Endothelial cell of umbilical vein (primary cell): Measurements from ENCODE around the gene NAALADL1. TPM values are rescaled to one million over a fixed set of nuclear protein-coding genes. Genes with fewer than 3 reads are reported as not detected.

Source experiments
- BruUV-seq: library from RNA; stranded (reverse); fragments of 400-500 nt; replicated peaks from 2 replicates; lab custom pipeline; 2021; lab: Mats Ljungman, UMichigan
- CTCF ChIA-PET: fragments of 300-600, 350-600 bp; sonication (Branson Sonifier 250); formaldehyde crosslinking; loops from one replicate; lab custom pipeline; 2021; ENCODE audit warnings: antibody characterized with exemption, inconsistent platforms; lab: Charles Lee
- POLR2A ChIA-PET: fragments of 300-600, 350-600 bp; sonication (Branson Sonifier 250); formaldehyde crosslinking; loops from one replicate; lab custom pipeline; 2021; ENCODE audit warnings: antibody characterized with exemption, inconsistent platforms; lab: Charles Lee
- DNase-seq: peaks from one replicate; pipeline ENCODE4 v3.0.0-alpha.2; 2011; ENCODE audit warnings: low read depth, low spot score
- FAIRE-seq: peaks from 2 replicates; lab custom pipeline; 2011; peaks lifted over from hg19 to GRCh38; lab: Jason Lieb, UNC
- H2AFZ ChIP-seq: 2 replicates; pipeline ENCODE4 v1.6.0; 2012; ENCODE audit warnings: low read depth, low read length, control low read depth, inconsistent platforms
- H3K27ac ChIP-seq: 2 replicates; pipeline ENCODE4 v1.5.1; 2011; ENCODE audit warnings: low read depth, mild to moderate bottlenecking, control low read depth, low read length, moderate library complexity; ENCODE audit not compliant: insufficient read depth
- H3K27me3 ChIP-seq, 2 experiments: 2 replicates each; pipeline versions ENCODE4 v1.6.0 to v1.6.1; 2011; ENCODE audit warnings: low read length in 2 of 2, mixed read lengths in 1 of 2; ENCODE audit not compliant: control insufficient read depth in 2 of 2, insufficient read depth in 2 of 2
- H3K36me3 ChIP-seq, 2 experiments: 2 replicates in 1 of 2; 3 replicates in 1 of 2; pipeline ENCODE4 v1.5.1; 2011; ENCODE audit warnings: low read length in 2 of 2, mild to moderate bottlenecking in 1 of 2, moderate library complexity in 1 of 2; ENCODE audit not compliant: control insufficient read depth in 2 of 2, insufficient read depth in 2 of 2; ENCODE audit errors: extremely low read depth in 1 of 2
- H3K4me1 ChIP-seq: 3 replicates; pipeline ENCODE4 v1.5.1; 2011; ENCODE audit warnings: mild to moderate bottlenecking, low read length; ENCODE audit not compliant: control insufficient read depth, insufficient read depth; ENCODE audit errors: extremely low read depth
- H3K4me2 ChIP-seq: 2 replicates; pipeline ENCODE4 v1.6.1; 2011; ENCODE audit warnings: low read length, control low read depth, mixed read lengths; ENCODE audit not compliant: insufficient read depth
- H3K4me3 ChIP-seq, 3 experiments: fragments of 200-600 bp in 1 of 3; sonication (generic), shearing (Covaris generic) in 1 of 3; replicated peaks in 1 of 3; 2 replicates each; pipeline ENCODE4 v1.5.1; 2011 to 2016; ENCODE audit warnings: control low read depth in 3 of 3, low read length in 3 of 3, mild to moderate bottlenecking in 2 of 3, inconsistent platforms in 1 of 3, low read depth in 1 of 3, moderate library complexity in 1 of 3; ENCODE audit not compliant: insufficient read depth in 1 of 3
- H3K79me2 ChIP-seq: 2 replicates; pipeline ENCODE4 v1.6.0; 2012; ENCODE audit warnings: low read length, inconsistent platforms; ENCODE audit not compliant: control insufficient read depth, insufficient read depth
- H3K9ac ChIP-seq: replicated peaks from 2 replicates; pipeline ENCODE3; 2011; ENCODE audit warnings: low read length, control low read depth; ENCODE audit not compliant: insufficient read depth; ENCODE audit errors: extremely low read depth
- H3K9me1 ChIP-seq: replicated peaks from 3 replicates; pipeline ENCODE4 v1.6.0; 2011; ENCODE audit warnings: mild to moderate bottlenecking, low read length; ENCODE audit not compliant: control insufficient read depth, insufficient read depth; ENCODE audit errors: extremely low read depth
- H3K9me3 ChIP-seq: replicated peaks from 2 replicates; pipeline ENCODE4 v1.5.1; 2012; ENCODE audit warnings: low read length, inconsistent platforms; ENCODE audit not compliant: control insufficient read depth, insufficient read depth
- H4K20me1 ChIP-seq: replicated peaks from 2 replicates; pipeline ENCODE3; 2011; ENCODE audit warnings: mild to moderate bottlenecking, low read length; ENCODE audit not compliant: control insufficient read depth, insufficient read depth; ENCODE audit errors: extremely low read depth
- EZH2 ChIP-seq: IDR thresholded peaks from 2 replicates; pipeline ENCODE4 v1.6.1; 2012; ENCODE audit warnings: borderline replicate concordance, low read depth, mild to moderate bottlenecking, moderate library complexity, low read length, inconsistent platforms; ENCODE audit not compliant: severe bottlenecking
- FOS ChIP-seq: IDR thresholded peaks from 2 replicates; pipeline ENCODE4 v1.6.1; 2011; ENCODE audit warnings: mild to moderate bottlenecking, low read length, moderate library complexity, borderline replicate concordance; ENCODE audit not compliant: insufficient read depth
- GATA2 ChIP-seq: IDR thresholded peaks from 2 replicates; pipeline ENCODE4 v1.7.0; 2011; ENCODE audit warnings: low read depth, mild to moderate bottlenecking, moderate library complexity, mixed read lengths, low read length; ENCODE audit not compliant: insufficient read length, insufficient read depth
- JUN ChIP-seq: IDR thresholded peaks from 2 replicates; pipeline ENCODE4 v1.6.1; 2011; ENCODE audit warnings: borderline replicate concordance, low read depth; ENCODE audit not compliant: insufficient read length, insufficient read depth
- MYC ChIP-seq: IDR thresholded peaks from one replicate; pipeline ENCODE4 v1.6.1; 2011; ENCODE audit warnings: mild to moderate bottlenecking, low read depth, low read length
- POLR2A ChIP-seq: IDR thresholded peaks from 2 replicates; pipeline ENCODE4 v1.6.1; 2012; ENCODE audit warnings: low read depth, mild to moderate bottlenecking, control low read depth, low read length
- POLR2AphosphoS5 ChIP-seq: IDR thresholded peaks from 2 replicates; pipeline ENCODE4 v1.6.1; 2012; ENCODE audit warnings: low read depth, mild to moderate bottlenecking, control low read depth, low read length, moderate library complexity; ENCODE audit not compliant: insufficient read depth
- dilution Hi-C: fragments of 300-500 bp; cut with MboI; formaldehyde crosslinking; loops from one replicate; pipeline ENCODE4 v1.15.0; 2019; ENCODE audit warnings: low sequenced_read_pairs; ENCODE audit not compliant: extremely low pct_ligation_motif_present
- intact Hi-C: fragments of 100-400 bp; cut with micrococcal nuclease; formaldehyde crosslinking; loops from one replicate; pipeline ENCODE4 v1.10.0; 2022
- polyA plus RNA-seq, 4 experiments: library from polyadenylated mRNA; depleted of rRNA in 3 of 4; stranded (reverse) in 3 of 4; unstranded in 1 of 4; fragments of >200 nt; gene quantifications; 2 replicates each; pipeline versions ENCODE4 v1.2.1 to v1.2.3, GENCODE V29; 2011 to 2012; ENCODE audit warnings: missing spikeins in 1 of 4
- total RNA-seq: library from RNA; stranded (reverse); gene quantifications from 2 replicates; pipeline ENCODE4 v1.2.3, GENCODE V29; 2021
- TF ChIP-seq, protein P1 (sequence below), 2 donors: IDR thresholded peaks; 1 replicate in 1 of 2; 2 replicates in 1 of 2; pipeline ENCODE4 v1.5.1; 2011; ENCODE audit warnings: low read length in 2 of 2, mild to moderate bottlenecking in 2 of 2, moderate library complexity in 2 of 2, control low read depth in 1 of 2, inconsistent platforms in 1 of 2, low read depth in 1 of 2; ENCODE audit not compliant: insufficient read depth in 1 of 2; ENCODE audit errors: extremely low read depth in 1 of 2
- TF ChIP-seq, protein P2 (sequence below): IDR thresholded peaks from 2 replicates; pipeline ENCODE4 v1.6.1; 2011; ENCODE audit not compliant: insufficient read depth, insufficient read length

NAALADL1 gene
- total and polyA plus RNA-seq, 2 donors (not counting 3 experiments of a cell fraction or from before 2014, with no cell fraction given), result 6.8 to 13.9 TPM

- CTCF ChIA-PET, result interaction anchor here (1.0 to 1.3 kb wide), 2 partner anchors 8 to 18 kb away, joined by 3 read pairs; no protein-coding TSS in a partner anchor
Observed at GRCh38 chr11:65064847-65065240, 6.5 kb upstream of the NAALADL1 start.

More at GRCh38 chr11:65064847-65065240, 6.5 kb upstream of the NAALADL1 start:
- no peak for FAIRE-seq
- Histone ChIP-seq H3K4me2 (no peak overlapping the region), H3K4me3 (no peak overlapping the region), H4K20me1 (no peaks in the 10 kb centered on the region), H3K27me3 (no peaks in the 10 kb centered on the region), H3K79me2 (no peaks in the 10 kb centered on the region), H3K9me3 (no peaks in the 10 kb centered on the region), H3K27ac (no peak overlapping the region), H3K36me3 (no peaks in the 10 kb centered on the region), H2AFZ (no peak overlapping the region), H3K4me1 (no peaks in the 10 kb centered on the region), H3K9ac (no peak overlapping the region), H3K9me1 (no peaks in the 10 kb centered on the region)
- intact Hi-C loops (no loop called here), dilution Hi-C loops (no loop called here)
- DNase-seq, result no peak
- BruUV-seq, result no TSS peak
- POLR2A ChIA-PET, result interaction anchor here (0.7 kb wide), 1 partner anchor 276 kb away, joined by 4 read pairs; no protein-coding TSS in a partner anchor
- no peak for TF ChIP-seq POLR2A
- no peak for TF ChIP-seq GATA2
- no peak for TF ChIP-seq MYC
- TF ChIP-seq, protein P1, sequence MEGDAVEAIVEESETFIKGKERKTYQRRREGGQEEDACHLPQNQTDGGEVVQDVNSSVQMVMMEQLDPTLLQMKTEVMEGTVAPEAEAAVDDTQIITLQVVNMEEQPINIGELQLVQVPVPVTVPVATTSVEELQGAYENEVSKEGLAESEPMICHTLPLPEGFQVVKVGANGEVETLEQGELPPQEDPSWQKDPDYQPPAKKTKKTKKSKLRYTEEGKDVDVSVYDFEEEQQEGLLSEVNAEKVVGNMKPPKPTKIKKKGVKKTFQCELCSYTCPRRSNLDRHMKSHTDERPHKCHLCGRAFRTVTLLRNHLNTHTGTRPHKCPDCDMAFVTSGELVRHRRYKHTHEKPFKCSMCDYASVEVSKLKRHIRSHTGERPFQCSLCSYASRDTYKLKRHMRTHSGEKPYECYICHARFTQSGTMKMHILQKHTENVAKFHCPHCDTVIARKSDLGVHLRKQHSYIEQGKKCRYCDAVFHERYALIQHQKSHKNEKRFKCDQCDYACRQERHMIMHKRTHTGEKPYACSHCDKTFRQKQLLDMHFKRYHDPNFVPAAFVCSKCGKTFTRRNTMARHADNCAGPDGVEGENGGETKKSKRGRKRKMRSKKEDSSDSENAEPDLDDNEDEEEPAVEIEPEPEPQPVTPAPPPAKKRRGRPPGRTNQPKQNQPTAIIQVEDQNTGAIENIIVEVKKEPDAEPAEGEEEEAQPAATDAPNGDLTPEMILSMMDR (IDR thresholded peaks at IDR 0.05; ENCODE audit: extremely low read depth in 1 of 2, insufficient read depth in 1 of 2, low read depth in 1 of 2, low read length in 2 of 2), result no peak
- TF ChIP-seq, protein P2, sequence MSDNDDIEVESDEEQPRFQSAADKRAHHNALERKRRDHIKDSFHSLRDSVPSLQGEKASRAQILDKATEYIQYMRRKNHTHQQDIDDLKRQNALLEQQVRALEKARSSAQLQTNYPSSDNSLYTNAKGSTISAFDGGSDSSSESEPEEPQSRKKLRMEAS, result no peak
- no peak for TF ChIP-seq EZH2
- no peak for TF ChIP-seq POLR2AphosphoS5
- no peak for TF ChIP-seq JUN
- no peak for TF ChIP-seq FOS
